HG02970 (cell line): ENCODE results near the gene SORL1.

Experiments
- ATAC-seq: cut with Tn5 transposase; IDR thresholded peaks from one replicate; pipeline ENCODE4 v1.9.1; 2021; ENCODE audit warnings: mild to moderate bottlenecking, moderate library complexity, moderate number of reproducible peaks; ENCODE audit not compliant: unreplicated experiment, low FRiP score

SORL1 gene

GRCh38 chr11:121451178-121451985 lies 732 bp upstream of the SORL1 start:
- ATAC-seq = no peak

GRCh38 chr11:121452609-121453150 lies 566 bp downstream of the SORL1 start, which contains the start of gene SORL1-AS1:
TSS of gene SORL1-AS1 (minus strand) at chr11:121452967.
- ATAC-seq = peak; percentile 15

- no peak for ATAC-seq
Observed at GRCh38 chr11:121453589-121454299, 1.6 kb downstream of the SORL1 start.

- no peak for ATAC-seq
Observed at GRCh38 chr11:121455115-121455514, 3.0 kb downstream of the SORL1 start.

GRCh38 chr11:121456151-121456550 lies 4.0 kb downstream of the SORL1 start:
- ATAC-seq = no peak

- ATAC-seq = no peak
Observed at GRCh38 chr11:121456816-121457431, 4.8 kb downstream of the SORL1 start.

- ATAC-seq = no peak
Observed at GRCh38 chr11:121458551-121458950, 6.4 kb downstream of the SORL1 start.

GRCh38 chr11:121459413-121460017 lies 7.4 kb downstream of the SORL1 start:
- ATAC-seq = no peak

- no peak for ATAC-seq
Observed at GRCh38 chr11:121460941-121461514, 8.9 kb downstream of the SORL1 start.

- no peak for ATAC-seq
Observed at GRCh38 chr11:121461843-121462242, 9.7 kb downstream of the SORL1 start.

GRCh38 chr11:121463689-121464335 lies 11.7 kb downstream of the SORL1 start:
- ATAC-seq = no peak

GRCh38 chr11:121464352-121464946 lies 12.3 kb downstream of the SORL1 start:
- ATAC-seq = no peak

GRCh38 chr11:121465709-121466062 lies 13.6 kb downstream of the SORL1 start:
- no peak for ATAC-seq

- ATAC-seq = no peak
Observed at GRCh38 chr11:121466063-121466794, 14.1 kb downstream of the SORL1 start.

GRCh38 chr11:121467471-121467870 lies 15.4 kb downstream of the SORL1 start:
- ATAC-seq = no peak

GRCh38 chr11:121467965-121468364 lies 15.9 kb downstream of the SORL1 start:
- no peak for ATAC-seq

GRCh38 chr11:121469910-121470309 lies 17.8 kb downstream of the SORL1 start:
- ATAC-seq = no peak

GRCh38 chr11:121471167-121471566 lies 19.1 kb downstream of the SORL1 start:
- ATAC-seq = no peak

- ATAC-seq = no peak
Observed at GRCh38 chr11:121472312-121472711, 20.2 kb downstream of the SORL1 start.
